OCI-LY3 (cell line): ENCODE results near the gene PRKCE.
"Not testable (repeated sequence)": the region's sequence is repeated elsewhere in the genome, so short reads cannot be mapped to it uniquely, and the experiment has no call there.

ENCODE experiments used
- H2AFZ ChIP-seq: fragments of 200-600, 300-600 bp; shearing (Covaris generic); 2 replicates; pipeline ENCODE4 v1.6.0; 2014; ENCODE audit warnings: antibody characterized with exemption, low read depth, low read length
- H3K27ac ChIP-seq: fragments of 200-600, 300-600 bp; sonication (generic); 2 replicates; pipeline ENCODE4 v1.5.1; 2014; ENCODE audit warnings: mild to moderate bottlenecking, low read length, moderate library complexity, mixed read lengths
- H3K27me3 ChIP-seq: fragments of 200-600, 300-600 bp; sonication (generic); 2 replicates; pipeline ENCODE4 v1.6.1; 2014; ENCODE audit warnings: low read depth, low read length, mixed read lengths
- H3K36me3 ChIP-seq: fragments of 200-600, 300-600 bp; sonication (generic); replicated peaks from 2 replicates; pipeline ENCODE3; 2014; ENCODE audit warnings: low read depth, low read length, mixed read lengths
- H3K4me1 ChIP-seq: fragments of 300-600, 200-600 bp; sonication (generic); 2 replicates; pipeline ENCODE4 v1.6.1; 2014; ENCODE audit warnings: low read length, mixed read lengths
- H3K4me2 ChIP-seq: fragments of 200-600, 300-600 bp; sonication (generic); 2 replicates; pipeline ENCODE4 v1.6.1; 2014; ENCODE audit warnings: low read length, mixed read lengths
- H3K4me3 ChIP-seq: fragments of 300-600, 200-600 bp; sonication (generic); 2 replicates; pipeline ENCODE4 v1.5.1; 2014; ENCODE audit warnings: antibody characterized with exemption, mild to moderate bottlenecking, low read length, moderate library complexity
- H3K79me2 ChIP-seq: fragments of 300-600, 200-600 bp; shearing (Covaris generic); 2 replicates; pipeline ENCODE4 v1.6.1; 2014; ENCODE audit warnings: mild to moderate bottlenecking, low read length, mixed read lengths
- H3K9ac ChIP-seq: fragments of 300-600, 200-600 bp; shearing (Covaris generic); 2 replicates; pipeline ENCODE4 v1.6.0; 2014; ENCODE audit warnings: mild to moderate bottlenecking, low read length, moderate library complexity
- H3K9me3 ChIP-seq: fragments of 200-600, 300-600 bp; shearing (Covaris generic); 2 replicates; pipeline ENCODE4 v1.6.1; 2014; ENCODE audit warnings: low read length, mixed read lengths; ENCODE audit not compliant: insufficient read depth
- H4K20me1 ChIP-seq: fragments of 200-600, 300-600 bp; sonication (generic); 2 replicates; pipeline ENCODE4 v1.6.1; 2016; ENCODE audit warnings: low read length, mixed read lengths; ENCODE audit not compliant: insufficient read depth
- CTCF ChIP-seq: fragments of 200-600, 300-600 bp; sonication (generic); IDR thresholded peaks from 2 replicates; pipeline ENCODE4 v1.5.1; 2014; ENCODE audit warnings: antibody characterized with exemption, low read length, low read depth
- EZH2phosphoT487 ChIP-seq: fragments of 200-600 bp; shearing (Covaris generic); IDR thresholded peaks from 2 replicates; pipeline ENCODE4 v1.6.1; 2018; ENCODE audit warnings: antibody characterized with exemption, mixed run types, low read depth

Gene PRKCE

GRCh38 chr2:45715601-45716379, 64.3 kb downstream of the PRKCE start:
- H3K4me1 ChIP-seq = no peaks in the 10 kb centered on the region
- H3K79me2 ChIP-seq = no peaks in the 10 kb centered on the region
- H4K20me1 ChIP-seq = no peaks in the 10 kb centered on the region
- H3K9me3 ChIP-seq = no peaks in the 10 kb centered on the region
- no peak overlapping the region for H3K4me3 ChIP-seq
- H3K36me3 ChIP-seq = no peaks in the 10 kb centered on the region
- H3K27me3 ChIP-seq = no peaks in the 10 kb centered on the region
- no peak overlapping the region for H3K27ac ChIP-seq
- TF ChIP-seq EZH2phosphoT487 (no peak), CTCF (no peak)
- no peak overlapping the region for H3K9ac ChIP-seq
- H2AFZ ChIP-seq = no peak overlapping the region
- no peak overlapping the region for H3K4me2 ChIP-seq

GRCh38 chr2:45716432-45716831, 65.0 kb downstream of the PRKCE start:
- H3K4me3 ChIP-seq, H3K9ac ChIP-seq, H2AFZ ChIP-seq, H3K4me2 ChIP-seq, H3K9me3 ChIP-seq, H3K27ac ChIP-seq, H3K79me2 ChIP-seq, H3K4me1 ChIP-seq, H3K36me3 ChIP-seq, H4K20me1 ChIP-seq, H3K27me3 ChIP-seq: not testable (repeated sequence)

GRCh38 chr2:45716915-45717314, 65.4 kb downstream of the PRKCE start:
- Histone ChIP-seq H3K36me3 (no peaks in the 10 kb centered on the region), H2AFZ (no peak overlapping the region), H3K4me3 (no peak overlapping the region), H3K4me2 (no peak overlapping the region), H3K9ac (no peak overlapping the region), H3K4me1 (no peaks in the 10 kb centered on the region), H4K20me1 (no peaks in the 10 kb centered on the region), H3K9me3 (no peaks in the 10 kb centered on the region), H3K27me3 (no peaks in the 10 kb centered on the region), H3K79me2 (no peaks in the 10 kb centered on the region), H3K27ac (no peak overlapping the region)
- no peak for TF ChIP-seq CTCF
- TF ChIP-seq EZH2phosphoT487 = no peak

GRCh38 chr2:45720210-45720609, 68.7 kb downstream of the PRKCE start:
- no peak overlapping the region for H3K4me2 ChIP-seq
- no peak overlapping the region for H3K9ac ChIP-seq
- no peaks in the 10 kb centered on the region for H3K27me3 ChIP-seq
- peaks cover 7% of the 10 kb centered on the region; the same call in 1 of the 2 replicates for H3K4me1 ChIP-seq
- no peaks in the 10 kb centered on the region for H3K79me2 ChIP-seq
- no peaks in the 10 kb centered on the region for H4K20me1 ChIP-seq
- H3K36me3 ChIP-seq = no peaks in the 10 kb centered on the region
- no peaks in the 10 kb centered on the region for H3K9me3 ChIP-seq
- TF ChIP-seq EZH2phosphoT487 (no peak), CTCF (no peak)
- H3K4me3 ChIP-seq = no peak overlapping the region
- no peak overlapping the region for H3K27ac ChIP-seq
- no peak overlapping the region for H2AFZ ChIP-seq
